Measurements from ENCODE around the gene PANK4.

- TF ChIP-seq CTCF (IDR thresholded peaks at IDR 0.05 in 2 of 3, conservative IDR thresholded peaks at IDR 0.05 in 1 of 3; ENCODE audit: insufficient read depth in 2 of 3, low read depth in 1 of 3, low read length in 3 of 3) (no peak), POLR2AphosphoS5 (IDR thresholded peaks at IDR 0.05; ENCODE audit: control insufficient read depth, insufficient read depth, low read depth, low read length) (no peak), EP300 (IDR thresholded peaks at IDR 0.05; ENCODE audit: low read length) (no peak)
Measured at GRCh38 chr1:2523191-2523890, 3.1 kb downstream of the PANK4 start.
